Nasal cavity respiratory epithelium epithelial cell of viscerocranial mucosa (primary cell): ENCODE data around the gene RAB19. TPM values are rescaled to one million over a fixed set of nuclear protein-coding genes. Genes with fewer than 3 reads are reported as not detected.

ENCODE experiments used
- total RNA-seq: library from RNA; depleted of rRNA; stranded (reverse); fragments of >200 nt; gene quantifications from 2 replicates; pipeline ENCODE4 v1.2.3, GENCODE V29; 2014

Gene RAB19
- 0.50 TPM in 1 of 2 replicates, not detected in the other for total RNA-seq

GRCh38 chr7:140403878-140404564 is at the start of gene RAB19:
TSS of gene RAB19 (plus strand) at chr7:140404058. CDS start at chr7:140407647, 3,589 bp downstream.

GRCh38 chr7:140397784-140398750 is 5.8 kb upstream of the RAB19 start, which contains the start of gene SLC37A3:
TSS of gene SLC37A3 (minus strand) at chr7:140398530. CDS start at chr7:140382526, 16,004 bp downstream.

Other genes starting within 250 kb of the RAB19 start
- 29.0 and 30.8 TPM in 2 replicates for gene KDM7A, start 227.1 kb upstream of the RAB19 start, total RNA-seq
- 48.9 and 73.6 TPM in 2 replicates for gene SLC37A3, start 5.5 kb upstream of the RAB19 start, total RNA-seq
- 89.5 and 124 TPM in 2 replicates for gene MKRN1, start 75.4 kb downstream of the RAB19 start, total RNA-seq
- gene DENND2A, start 236.8 kb downstream of the RAB19 start, total RNA-seq: not detected in 2 replicates